ENCODE measurements around the gene DDB1.

Gene DDB1

DNA sequence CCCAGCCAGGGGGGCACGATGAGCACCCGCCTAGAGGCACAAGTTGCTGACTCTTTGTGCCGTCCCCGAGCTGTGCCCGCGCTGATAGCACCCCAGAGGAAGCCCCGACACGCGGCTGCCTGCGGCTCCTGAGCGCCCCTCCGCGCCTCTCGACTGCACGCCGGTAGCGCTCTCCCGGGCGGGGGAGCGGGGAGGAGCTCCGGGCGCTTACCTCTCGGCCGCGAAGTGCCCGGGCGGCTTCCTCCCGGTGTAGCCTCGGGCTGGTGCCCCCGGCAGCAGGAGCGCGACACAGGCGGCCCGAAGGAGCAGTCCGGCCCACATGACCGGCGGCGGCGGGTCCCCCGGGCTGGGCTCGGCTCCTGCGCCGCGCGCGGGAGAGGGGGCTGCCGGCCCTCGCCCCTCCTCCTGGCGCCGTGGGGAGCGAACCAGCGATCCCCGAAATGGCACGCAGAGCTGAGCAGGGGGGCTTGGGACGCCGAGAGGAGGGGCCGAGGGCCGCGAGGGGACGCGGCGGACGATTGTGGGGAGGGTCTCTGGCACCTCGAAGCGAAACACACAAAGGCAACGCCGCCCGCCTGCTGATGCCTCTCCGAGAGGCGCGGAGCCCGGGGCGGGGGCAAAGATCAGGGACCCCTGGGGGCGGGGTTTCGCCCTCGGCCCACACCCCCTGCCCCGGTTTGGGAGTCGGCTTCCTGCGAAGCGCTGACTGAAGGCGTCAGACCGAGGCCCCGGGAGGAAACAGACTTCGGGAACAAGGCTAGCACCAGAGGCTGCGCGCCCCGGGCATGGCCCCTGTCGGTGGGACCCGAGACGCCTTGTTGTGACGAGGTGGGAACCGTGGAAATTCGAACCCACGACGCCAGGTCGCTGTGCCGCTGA lies 37.9 kb downstream of the DDB1 start, which contains the start of gene VWCE:
TSS of gene VWCE (minus strand) at position 600 of the 879 bp plus-strand sequence. CDS start at position 321, 279 bp downstream.
- DNase-seq: peak; percentile 42

DNA sequence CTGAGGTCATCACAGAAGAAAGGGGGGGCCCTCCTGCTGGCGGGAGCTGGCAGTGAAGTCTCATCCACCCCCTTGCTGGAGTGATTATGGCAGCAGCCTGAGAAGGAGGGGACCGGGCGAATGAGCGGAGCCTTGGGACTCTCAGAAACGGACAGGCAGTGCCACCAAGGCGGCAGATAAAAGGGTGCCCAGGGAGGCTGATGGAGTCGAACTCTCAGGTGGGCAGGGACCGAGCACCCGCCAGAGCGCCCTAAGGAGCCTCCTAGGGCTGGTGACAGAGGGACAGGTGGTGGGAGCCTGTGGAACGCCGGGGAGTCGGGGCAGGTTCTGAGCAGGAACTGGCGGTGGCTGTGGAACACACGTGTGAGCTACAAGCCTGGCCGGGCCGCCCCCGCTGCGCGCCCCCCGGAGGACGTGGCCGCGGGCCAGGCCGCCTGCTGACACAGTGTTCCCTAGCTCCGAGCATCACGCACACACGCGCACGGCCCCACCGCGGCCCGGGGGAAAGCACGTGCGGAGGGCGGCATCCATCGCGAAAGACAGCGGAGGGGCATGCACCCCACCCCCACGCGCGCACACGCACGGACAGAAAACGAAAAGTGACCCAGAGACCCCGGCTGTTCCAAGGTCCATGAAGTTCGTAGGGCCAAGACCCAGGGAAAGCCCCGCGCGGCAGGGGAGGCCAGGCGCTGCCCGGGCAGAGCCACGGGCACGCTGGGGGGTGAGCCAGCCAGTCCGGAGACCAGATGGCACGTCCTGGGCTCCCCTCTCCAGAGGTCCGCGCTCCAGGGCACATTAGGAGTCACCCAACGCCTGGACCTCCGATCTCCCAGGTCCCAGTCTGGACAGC lies 38.8 kb downstream of the DDB1 start:
- peak; percentile 41 for DNase-seq

DNA sequence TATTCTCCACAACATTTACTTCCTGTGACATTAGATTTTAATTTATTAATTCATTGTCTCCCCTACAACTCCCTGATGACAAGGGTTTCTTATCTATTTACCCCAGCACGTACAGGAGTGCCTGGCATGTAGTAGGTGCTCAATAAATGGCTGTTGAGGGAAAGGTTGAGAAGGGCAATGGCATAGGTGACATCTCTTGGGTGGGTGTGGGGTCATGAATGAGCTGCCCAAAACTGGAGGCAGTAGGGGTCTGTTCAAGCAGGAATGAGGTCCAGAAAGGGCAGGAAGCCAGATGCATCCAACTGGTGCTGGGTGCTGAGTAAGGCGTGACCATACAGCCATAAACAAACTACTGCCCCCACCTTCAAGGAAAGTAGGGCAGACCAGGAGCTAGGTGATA lies 40.5 kb downstream of the DDB1 start:
- DNase-seq: no peak

DNA sequence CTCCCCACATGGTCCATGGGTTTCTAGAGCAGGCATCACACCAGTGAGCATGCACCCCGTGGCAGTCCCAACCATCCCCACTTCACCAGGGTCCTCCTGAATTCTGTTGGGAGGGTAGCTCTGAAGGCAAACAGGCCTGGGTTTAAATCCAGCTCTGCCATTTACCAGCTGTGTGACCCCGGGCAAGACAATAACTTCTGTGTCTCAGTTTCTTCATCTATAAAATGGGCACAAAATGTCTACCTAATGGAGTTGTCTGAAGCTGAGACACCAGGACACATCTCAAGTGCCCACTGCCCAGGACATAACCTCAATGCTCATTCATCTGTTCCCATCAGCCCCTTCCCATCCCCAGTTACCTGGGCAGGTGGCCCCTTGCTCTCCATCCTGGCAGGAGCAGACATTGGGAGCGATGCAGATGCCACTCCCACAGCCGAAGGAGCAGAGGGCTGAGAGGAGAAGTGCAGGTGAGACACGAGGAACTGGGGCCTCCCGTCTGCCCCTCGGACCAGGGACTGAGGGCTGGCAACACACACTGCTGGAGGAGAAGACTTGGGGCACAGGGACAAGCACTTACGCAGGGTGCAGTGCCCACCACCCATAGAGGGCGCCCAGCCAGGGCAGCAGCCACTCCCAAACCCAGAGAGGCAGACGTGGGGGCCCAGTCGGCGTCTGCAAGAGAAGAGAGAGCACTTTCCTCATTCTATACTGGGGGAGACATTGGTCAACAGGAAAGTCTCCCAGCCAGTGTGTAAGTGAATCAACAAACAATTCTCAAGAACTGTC lies 41.8 kb downstream of the DDB1 start:
- no peak for DNase-seq

DNA sequence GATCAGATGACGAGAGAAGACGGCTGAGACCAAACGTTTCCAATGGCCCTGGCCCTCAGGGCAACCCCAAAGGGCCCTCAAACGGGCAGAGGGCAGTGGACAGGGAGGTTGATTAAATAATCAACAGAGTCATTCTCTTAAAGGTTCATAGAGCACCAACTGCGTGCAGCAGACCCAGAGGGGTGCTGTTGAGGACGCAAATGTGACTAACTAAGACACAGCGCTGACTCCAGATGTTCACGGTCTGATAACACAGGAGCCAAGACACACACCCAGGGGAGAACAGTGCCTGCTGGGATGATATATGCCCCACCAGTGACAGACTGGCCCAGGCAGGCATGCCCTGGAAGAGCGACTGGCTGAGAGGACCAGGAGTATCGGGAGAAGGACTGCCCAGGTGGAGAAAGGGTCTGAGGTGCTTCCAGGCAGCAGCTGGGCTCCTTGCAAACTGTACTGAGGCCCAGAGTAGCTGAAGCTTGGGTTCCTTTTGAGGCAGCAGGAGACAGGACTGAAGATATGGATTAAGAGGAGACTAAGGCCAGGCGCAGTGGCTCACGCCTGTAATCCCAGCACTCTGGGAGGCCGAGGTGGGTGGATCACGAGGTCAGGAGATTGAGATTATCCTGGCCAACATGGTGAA lies 45.4 kb downstream of the DDB1 start:
- DNase-seq: no peak

DNA sequence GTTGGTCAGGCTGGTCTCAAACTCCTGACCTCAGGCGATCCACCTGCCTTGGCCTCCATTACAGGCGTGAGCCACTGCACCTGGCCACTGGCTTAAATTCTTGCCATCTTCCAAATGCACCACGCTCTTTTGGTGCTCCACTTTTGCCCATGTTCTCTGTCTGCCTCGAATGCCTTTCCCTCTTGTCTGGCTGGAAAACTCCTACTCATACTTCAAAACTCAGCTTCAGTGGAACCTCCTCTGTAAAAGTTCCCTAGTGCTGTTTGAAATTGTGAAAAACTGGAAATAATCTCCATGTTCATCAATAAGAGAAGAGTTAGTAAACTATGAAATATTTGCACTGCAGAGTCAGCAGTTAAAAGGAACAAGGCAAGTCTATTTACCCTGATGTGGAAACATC lies 49.3 kb downstream of the DDB1 start:
- no peak for DNase-seq

DNA sequence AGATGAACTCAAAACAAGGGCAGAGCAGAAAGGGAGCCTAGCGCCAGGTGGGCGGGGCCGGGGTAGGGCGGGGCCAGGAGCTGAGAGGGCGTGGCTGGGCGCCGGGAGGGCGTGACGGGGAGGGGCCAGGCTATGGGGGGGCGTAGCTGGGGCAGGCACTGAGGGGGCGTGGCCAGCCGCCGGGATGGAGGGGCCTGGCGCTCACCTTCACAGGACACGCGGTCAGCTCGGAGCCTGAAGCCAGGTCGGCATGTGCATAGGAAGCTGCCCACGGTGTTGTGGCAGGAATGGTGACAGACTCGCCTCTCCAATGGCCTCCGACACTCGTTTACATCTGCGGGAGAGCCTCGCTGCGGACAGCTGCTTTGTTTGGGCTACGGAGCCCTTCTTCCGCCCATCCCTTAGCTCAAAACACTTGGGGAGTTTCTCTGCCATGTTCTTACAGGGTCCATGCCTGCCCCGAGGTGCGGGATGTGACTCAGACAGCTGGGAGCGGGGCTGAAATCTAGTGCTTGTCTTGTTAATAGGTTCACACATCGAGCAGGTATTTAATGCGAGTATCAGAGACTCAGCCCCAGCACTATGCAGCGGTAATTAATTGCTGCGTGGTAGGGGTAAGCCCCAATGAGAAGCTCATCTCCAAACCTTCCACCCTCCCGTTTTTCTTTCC lies 51.2 kb downstream of the DDB1 start:
- DNase-seq: no peak

DNA sequence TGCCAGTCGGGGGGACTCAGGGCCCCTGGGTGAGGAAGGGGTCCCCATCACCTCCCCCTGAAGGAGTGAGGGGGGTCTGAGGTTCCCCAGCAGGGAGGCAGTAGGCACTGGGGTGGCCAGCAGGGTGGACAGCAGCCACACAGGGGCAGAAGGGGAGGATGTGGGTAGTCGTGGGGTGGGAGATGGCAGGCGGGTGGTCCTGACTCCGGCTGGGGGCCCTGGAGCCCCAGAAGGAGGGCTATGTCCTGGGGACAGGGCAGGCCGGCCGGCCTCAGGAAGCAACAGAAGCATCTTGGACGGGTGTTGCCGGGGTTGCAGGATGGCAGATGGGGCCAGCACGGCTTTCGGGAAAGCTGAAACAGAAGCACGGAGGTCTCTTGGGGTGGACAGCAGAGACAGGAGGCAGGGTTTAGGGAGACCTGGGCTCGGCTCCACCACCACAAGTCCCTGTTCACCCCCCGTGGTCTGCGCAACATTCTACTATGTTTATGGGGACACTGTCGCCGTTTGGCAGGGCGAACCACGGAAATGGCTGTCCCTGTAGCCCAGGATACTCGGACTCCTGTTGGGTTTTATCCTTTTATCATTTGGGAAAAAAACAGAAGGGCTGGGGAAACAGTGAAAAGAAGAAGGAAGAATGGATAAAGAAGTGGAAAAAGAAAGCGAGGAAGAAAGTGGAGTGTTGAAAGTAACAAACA lies 51.9 kb downstream of the DDB1 start:
- DNase-seq: no peak

DNA sequence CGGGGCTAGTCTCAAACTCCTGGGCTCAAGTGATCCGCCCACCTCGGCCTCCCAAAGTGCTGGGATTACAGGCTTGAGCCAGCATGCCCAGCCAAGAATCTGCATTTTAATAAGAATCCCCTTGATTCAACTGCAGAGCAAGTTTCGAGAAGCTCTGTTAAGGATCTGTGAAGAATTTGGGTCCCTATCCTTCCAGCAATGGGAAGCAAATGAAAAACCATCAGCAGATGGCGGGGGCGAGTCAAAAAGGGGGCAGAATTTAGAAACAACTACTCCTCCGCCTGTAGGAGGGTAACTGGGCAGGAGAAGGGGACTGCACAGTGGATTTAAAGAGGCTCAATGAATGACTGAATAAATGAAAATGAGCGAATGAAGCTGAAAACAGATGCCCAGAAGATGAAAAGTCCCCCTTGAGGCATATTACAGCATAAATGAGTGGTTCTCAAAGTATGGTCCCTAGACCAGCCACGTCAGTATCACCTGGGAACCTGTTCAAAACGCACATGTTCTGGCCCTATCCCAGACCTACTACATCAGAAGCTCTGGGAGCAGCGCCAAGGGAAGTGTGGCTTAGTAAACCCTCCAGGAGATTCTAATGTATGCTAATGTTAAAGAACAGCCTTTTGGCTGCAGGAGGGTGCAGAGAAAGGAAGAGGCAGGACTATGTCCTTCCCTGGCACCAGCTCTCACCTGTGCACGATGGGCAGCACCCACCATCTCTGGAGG lies 52.8 kb downstream of the DDB1 start:
- DNase-seq: peak; percentile 54

DNA sequence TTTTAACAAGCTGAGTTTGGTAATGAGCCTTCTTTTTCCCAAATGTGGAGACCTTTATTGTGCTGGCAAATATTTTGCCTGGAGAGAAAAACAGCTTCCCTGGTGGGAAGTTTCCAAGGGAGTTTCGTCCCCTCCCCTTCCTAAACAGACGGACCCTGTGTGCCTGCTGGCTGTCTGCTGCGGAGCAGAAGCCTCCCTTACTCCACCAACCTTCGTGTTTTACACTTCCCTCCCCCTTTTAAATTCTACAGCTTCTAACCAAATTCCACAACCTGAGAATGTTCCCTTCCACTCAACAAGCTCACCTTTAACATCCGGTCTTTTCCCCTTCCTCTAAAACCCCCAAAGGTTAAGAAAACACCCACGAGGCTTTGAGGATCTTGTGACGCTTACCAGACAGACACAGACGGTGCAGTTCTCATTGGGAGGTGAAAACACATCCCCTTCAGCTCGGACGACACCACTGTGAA lies 54.9 kb downstream of the DDB1 start:
- no peak for DNase-seq

DNA sequence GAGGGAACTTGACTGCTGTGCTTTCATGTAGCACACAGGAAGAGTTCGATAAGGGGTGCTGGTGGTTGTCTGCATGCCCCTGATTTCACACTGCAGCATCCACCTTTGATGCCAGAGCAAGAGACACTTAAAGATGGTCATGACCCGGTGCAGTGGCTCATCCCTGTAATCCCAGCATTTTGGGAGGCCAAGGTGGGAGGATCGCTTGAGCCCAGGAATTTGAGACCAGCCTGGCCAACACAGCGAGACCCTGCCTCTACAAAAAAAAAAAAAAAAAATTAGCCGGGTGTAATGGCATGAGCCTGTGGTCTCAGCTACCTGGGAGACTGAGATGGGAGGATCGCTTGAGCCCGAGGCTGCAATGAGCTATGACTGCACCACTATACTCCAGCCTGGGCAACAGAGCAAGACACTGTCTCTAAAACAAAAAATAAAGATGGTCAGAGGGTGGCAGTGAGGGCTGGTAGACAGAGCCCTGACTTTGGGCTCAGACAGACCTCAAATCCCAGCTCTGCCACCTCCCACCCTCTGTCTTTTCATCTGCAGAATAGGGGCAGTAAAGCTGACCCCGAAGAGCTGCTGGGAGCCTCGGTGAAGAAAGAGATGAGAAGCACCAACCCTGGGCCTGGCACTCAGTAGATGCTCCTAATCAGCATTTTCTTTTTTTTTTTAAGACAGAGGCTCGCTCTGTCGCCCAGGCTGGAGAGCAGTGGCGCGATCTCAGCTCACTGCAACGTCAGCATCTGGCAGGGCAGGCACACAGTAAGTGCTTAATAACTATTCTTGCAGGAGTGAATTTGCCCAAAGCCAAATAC lies 55.5 kb downstream of the DDB1 start:
- no peak for DNase-seq

DNA sequence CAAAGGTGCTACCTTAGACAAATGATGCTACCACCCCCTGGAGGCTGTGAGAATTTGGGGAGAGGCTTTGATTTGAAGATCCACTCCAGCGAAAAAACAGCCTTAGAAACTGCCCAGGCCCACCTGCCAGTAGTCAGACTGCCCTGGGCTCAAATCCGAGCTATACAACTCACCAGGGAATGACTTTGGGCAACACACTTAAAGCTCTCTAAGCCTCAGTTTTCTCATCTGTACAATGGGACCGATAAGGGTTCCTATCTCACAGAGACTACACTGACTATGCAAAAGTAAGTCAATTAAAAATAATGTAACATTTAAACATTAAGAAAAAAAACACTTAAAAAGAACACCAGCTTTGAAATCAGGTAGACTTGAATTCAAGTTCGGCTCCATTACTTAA lies 57.7 kb downstream of the DDB1 start:
- DNase-seq: no peak

DNA sequence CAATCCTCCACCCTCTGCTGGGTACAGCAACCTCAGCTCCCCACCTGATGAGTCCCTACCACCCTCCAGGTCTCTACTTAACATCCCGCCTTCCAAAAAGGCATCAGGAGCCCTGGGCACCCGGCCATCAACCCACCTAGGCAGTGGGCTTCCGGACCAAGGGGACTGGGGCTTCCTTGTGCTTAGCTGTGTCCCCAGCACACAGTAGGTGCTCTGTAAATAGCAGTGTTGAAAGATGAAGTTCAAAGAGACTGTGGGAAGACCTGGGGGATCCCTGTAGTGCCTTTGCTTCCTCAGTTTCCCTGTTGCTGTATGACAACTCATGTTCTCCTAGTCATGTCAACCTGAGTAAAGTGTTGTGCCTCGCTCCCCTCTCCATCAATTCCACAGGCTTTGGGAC lies 58.8 kb downstream of the DDB1 start:
- no peak for DNase-seq

DNA sequence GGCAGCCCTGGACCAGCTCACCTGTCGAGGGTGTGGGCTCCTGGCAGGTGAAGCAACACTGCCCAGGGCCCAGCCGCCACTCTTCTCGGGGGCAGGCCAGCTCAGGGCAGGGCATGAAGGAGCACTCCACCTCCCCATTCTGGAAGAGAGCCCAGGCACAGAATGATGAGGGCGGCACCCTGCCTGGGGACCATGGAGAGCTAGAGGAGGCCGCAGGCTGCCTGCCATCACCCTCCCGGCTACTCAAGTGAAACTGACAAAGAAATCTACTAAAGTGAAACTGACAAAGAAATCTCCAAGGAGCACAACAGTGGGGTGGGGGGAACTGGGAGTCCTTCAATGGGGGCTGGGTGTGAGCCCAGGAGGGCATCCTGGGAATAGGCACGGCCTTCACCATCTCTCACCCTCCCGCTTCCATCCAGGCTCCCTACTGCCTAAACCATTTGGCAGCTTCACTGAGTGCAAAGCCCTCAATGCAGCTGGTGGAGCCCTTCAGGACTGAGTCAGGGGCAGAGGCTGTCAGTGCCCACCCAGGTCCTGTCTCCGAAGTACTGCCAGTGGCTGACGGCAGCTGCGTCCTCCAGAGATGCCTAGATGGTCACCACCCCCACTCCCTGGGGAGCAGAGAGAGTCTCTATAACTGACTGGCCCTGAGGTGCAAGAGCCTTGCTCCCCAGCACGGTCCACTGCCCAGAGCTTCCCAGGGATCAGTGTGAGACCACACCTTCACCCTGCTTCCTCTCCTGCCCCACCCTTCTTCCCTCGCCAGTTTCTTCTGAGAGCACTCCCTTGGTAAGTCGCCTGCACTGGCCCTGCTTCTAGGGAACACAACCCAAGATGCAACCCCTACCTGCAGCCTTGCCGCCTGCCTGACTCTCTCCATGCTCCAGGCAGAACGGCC lies 59.5 kb downstream of the DDB1 start:
- no peak for DNase-seq

DNA sequence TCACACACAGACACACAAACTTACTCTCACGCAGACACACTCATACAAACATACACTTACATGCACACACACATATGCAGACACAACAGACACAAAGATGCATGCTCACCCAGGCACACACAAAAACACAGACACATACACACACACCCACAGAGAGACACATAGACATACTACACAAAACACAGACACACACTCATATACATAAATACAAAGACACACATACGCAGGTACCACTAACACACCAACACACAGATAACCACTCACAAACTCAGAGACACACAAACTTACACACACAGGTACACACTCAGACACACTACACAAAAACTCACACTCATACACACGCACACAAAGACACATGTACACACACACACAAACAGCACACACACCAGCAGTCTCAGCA lies 60.2 kb downstream of the DDB1 start:
- no peak for DNase-seq

DNA sequence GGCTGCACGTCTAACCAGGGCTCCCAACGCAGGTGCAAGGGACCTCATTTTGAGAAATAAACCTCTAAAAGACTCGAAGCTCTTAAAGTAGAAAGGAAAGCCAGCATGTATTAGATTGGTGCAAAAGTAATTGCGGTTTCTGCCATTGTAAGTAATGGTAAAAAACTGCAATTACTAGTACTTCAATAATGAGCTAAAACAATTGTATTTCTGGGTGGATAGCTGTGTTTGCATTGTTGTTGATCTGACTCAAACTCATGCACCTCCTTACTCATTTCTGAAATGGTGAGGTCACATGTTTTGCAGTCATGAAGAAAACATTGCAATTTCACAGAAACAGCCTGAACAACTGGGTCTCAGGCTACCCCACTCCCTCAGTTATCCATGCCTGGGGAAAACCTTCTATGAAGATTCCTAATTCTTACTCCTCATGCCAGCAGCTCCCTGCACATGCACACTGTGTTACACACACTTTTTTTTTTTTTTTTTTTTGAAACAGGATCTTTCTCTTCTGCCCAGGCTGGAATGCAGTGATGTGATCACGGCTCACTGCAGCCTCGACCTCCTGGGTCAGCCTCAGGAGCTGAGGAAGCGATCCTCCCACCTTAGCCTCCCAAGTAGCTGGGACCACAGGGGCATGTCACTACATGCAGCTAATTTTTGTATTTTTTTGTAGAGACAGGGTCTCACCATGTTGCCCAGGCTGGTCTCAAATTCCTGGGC lies 62.4 kb downstream of the DDB1 start:
- no peak for DNase-seq

DNA sequence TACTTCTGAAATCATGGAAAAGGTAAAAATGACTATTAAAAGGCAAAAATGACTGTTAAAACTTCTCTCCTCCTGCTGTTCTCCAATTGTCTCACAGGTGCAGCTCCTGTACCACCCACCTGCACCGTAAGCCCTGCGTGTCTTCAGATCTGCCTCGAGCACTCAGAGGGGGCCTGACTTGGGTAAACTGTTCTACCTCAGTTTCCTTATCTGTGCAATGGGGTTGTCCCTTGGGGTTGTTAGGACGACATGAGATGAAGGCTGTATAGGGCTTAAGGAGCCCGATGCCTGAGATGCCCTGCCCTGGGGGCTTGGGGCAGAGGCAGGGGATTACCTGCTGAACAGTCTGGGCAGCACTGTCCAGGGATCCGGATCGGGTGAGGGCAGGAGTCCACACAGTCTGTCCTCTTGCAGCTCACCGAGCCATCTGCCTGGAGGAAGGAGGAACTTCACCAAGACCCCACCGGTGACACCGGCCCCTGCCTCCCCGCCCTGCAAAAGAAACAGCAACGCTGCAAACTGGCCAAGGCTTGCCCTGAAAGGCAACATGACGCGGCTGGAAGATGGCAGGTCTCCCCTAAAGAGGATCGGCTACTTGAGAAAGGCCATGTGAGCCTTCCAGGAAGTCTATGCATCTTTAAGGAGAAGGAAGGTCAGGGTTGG lies 64.2 kb downstream of the DDB1 start:
- no peak for DNase-seq

All from fibroblast of upper back skin (primary cell).